SK-N-SH (cell line): Measurements from ENCODE around the gene ACSL1. TPM values are rescaled to one million over a fixed set of nuclear protein-coding genes. Genes with fewer than 3 reads are reported as not detected.

ENCODE experiments used
- CTCF ChIA-PET: fragments of 300-600, 350-600 bp; formaldehyde crosslinking; extraction: SDS; loops from one replicate; lab custom pipeline; 2021; lab: Yijun Ruan, JAX
- POLR2A ChIA-PET: fragments of 350-600 bp; sonication (Branson Sonifier 250); formaldehyde crosslinking; extraction: SDS; loops from one replicate; lab custom pipeline; 2020; ENCODE audit warnings: antibody characterized with exemption, inconsistent platforms; lab: Yijun Ruan, JAX
- DNase-seq: peaks from one replicate; pipeline ENCODE4 v3.0.0; 2012
- H2AFZ ChIP-seq: fragments of 200-600 bp; sonication (generic); 2 replicates; pipeline ENCODE4 v1.8.1; 2016; ENCODE audit warnings: antibody characterized with exemption, mild to moderate bottlenecking, low read depth
- H3F3A ChIP-seq: fragments of 200-600 bp; sonication (generic); replicated peaks from 2 replicates; pipeline ENCODE3; 2016; ENCODE audit warnings: antibody characterized with exemption, mild to moderate bottlenecking; ENCODE audit not compliant: insufficient read depth
- H3K27ac ChIP-seq, 2 experiments: fragments of 200-500 bp in 1 of 2; fragments of 200-600 bp in 1 of 2; sonication (Bioruptor generic) in 1 of 2; sonication (generic), shearing (Covaris generic) in 1 of 2; 2 replicates each; pipeline versions ENCODE4 v1.5.1 to v1.6.1; 2014 to 2016; ENCODE audit warnings: low read depth in 2 of 2, inconsistent platforms in 1 of 2, low read length in 1 of 2, mild to moderate bottlenecking in 1 of 2, mixed read lengths in 1 of 2
- H3K27me3 ChIP-seq: fragments of 200-600 bp; sonication (generic), shearing (Covaris generic); 2 replicates; pipeline ENCODE4 v1.6.1; 2016; ENCODE audit warnings: mixed run types; ENCODE audit not compliant: insufficient read depth
- H3K36me3 ChIP-seq, 2 experiments: fragments of 200-500 bp in 1 of 2; fragments of 200-600 bp in 1 of 2; sonication (Bioruptor generic) in 1 of 2; sonication (generic) in 1 of 2; replicated peaks in 1 of 2; 2 replicates each; pipeline versions ENCODE3 to v1.5.1; 2014 to 2016; ENCODE audit warnings: low read length in 1 of 2, mild to moderate bottlenecking in 1 of 2; ENCODE audit not compliant: insufficient read depth in 2 of 2, control insufficient read depth in 1 of 2
- H3K4me1 ChIP-seq, 2 experiments: fragments of 200-500 bp in 1 of 2; fragments of 200-600 bp in 1 of 2; sonication (Bioruptor generic) in 1 of 2; sonication (generic), shearing (Covaris generic) in 1 of 2; 2 replicates each; pipeline versions ENCODE4 v1.5.1 to v1.6.1; 2014 to 2016; ENCODE audit warnings: low read depth in 1 of 2, low read length in 1 of 2, mixed run types in 1 of 2; ENCODE audit not compliant: insufficient read depth in 2 of 2, control insufficient read depth in 1 of 2
- H3K4me2 ChIP-seq: fragments of 200-600 bp; sonication (generic), shearing (Covaris generic); 2 replicates; pipeline ENCODE4 v1.6.1; 2017; ENCODE audit warnings: mixed run types
- H3K4me3 ChIP-seq, 2 experiments: fragments of 200-500 bp in 1 of 2; fragments of 200-600 bp in 1 of 2; sonication (Bioruptor generic) in 1 of 2; sonication (generic), shearing (Covaris generic) in 1 of 2; 2 replicates each; pipeline versions ENCODE4 v1.5.1 to v1.8.1; 2014 to 2016; ENCODE audit warnings: low read depth in 2 of 2, inconsistent platforms in 1 of 2, low read length in 1 of 2, mild to moderate bottlenecking in 1 of 2, mixed read lengths in 1 of 2, moderate library complexity in 1 of 2
- H3K79me2 ChIP-seq: fragments of 200-600 bp; sonication (generic); 2 replicates; pipeline ENCODE4 v1.8.1; 2017; ENCODE audit warnings: mild to moderate bottlenecking; ENCODE audit not compliant: insufficient read depth
- H3K9ac ChIP-seq: fragments of 200-600 bp; sonication (generic); 2 replicates; pipeline ENCODE4 v1.6.1; 2017; ENCODE audit warnings: mixed run types
- H3K9me2 ChIP-seq: fragments of 200-600 bp; sonication (generic); 2 replicates; pipeline ENCODE4 v1.6.1; 2017; ENCODE audit warnings: mixed run types
- H3K9me3 ChIP-seq: fragments of 200-600 bp; sonication (generic); 2 replicates; pipeline ENCODE4 v1.6.1; 2017; ENCODE audit warnings: mixed run types, mild to moderate bottlenecking, moderate library complexity
- H4K20me1 ChIP-seq: fragments of 200-600 bp; sonication (generic); 2 replicates; pipeline ENCODE4 v1.6.1; 2017; ENCODE audit warnings: mild to moderate bottlenecking, mixed run types; ENCODE audit not compliant: insufficient read depth
- CHD2 ChIP-seq: fragments of 150-350 bp; IDR thresholded peaks from 2 replicates; pipeline ENCODE4 v1.6.1; 2018; ENCODE audit warnings: low read length; ENCODE audit not compliant: partially characterized antibody
- EP300 ChIP-seq, 2 experiments: IDR thresholded peaks; 2 replicates each; pipeline versions ENCODE4 v1.4.0 to v1.6.1; 2012; ENCODE audit warnings: borderline replicate concordance in 1 of 2, low read depth in 1 of 2, low read length in 1 of 2
- EZH2phosphoT487 ChIP-seq: fragments of 200-600 bp; sonication (generic); IDR thresholded peaks from 2 replicates; pipeline ENCODE4 v1.6.1; 2017; ENCODE audit warnings: low read depth, mixed run types, mild to moderate bottlenecking, antibody characterized with exemption, moderate library complexity, borderline replicate concordance
- FOSL2 ChIP-seq: IDR thresholded peaks from 2 replicates; pipeline ENCODE4 v1.4.0; 2012; ENCODE audit warnings: low read depth, mild to moderate bottlenecking, moderate library complexity, borderline replicate concordance
- FOXJ3 ChIP-seq: sonication (generic); formaldehyde crosslinking; IDR thresholded peaks from 2 replicates; pipeline ENCODE4 v1.5.1; 2020; ENCODE audit warnings: mild to moderate bottlenecking, missing genetic modification reagents
- FOXM1 ChIP-seq: IDR thresholded peaks from 2 replicates; pipeline ENCODE4 v1.4.0; 2012; ENCODE audit warnings: low read depth, mild to moderate bottlenecking
- GABPA ChIP-seq: IDR thresholded peaks from 2 replicates; pipeline ENCODE4 v1.4.0; 2012; ENCODE audit warnings: low read depth, mild to moderate bottlenecking
- GATA2 ChIP-seq: sonication (generic); formaldehyde crosslinking; IDR thresholded peaks from 2 replicates; pipeline ENCODE4 v1.5.0; 2020; ENCODE audit warnings: mild to moderate bottlenecking, missing genetic modification reagents
- JUND ChIP-seq: IDR thresholded peaks from 2 replicates; pipeline ENCODE4 v1.4.0; 2012
- MEF2A ChIP-seq: IDR thresholded peaks from 2 replicates; pipeline ENCODE4 v1.4.0; 2012; ENCODE audit warnings: low read depth, borderline replicate concordance
- MXI1 ChIP-seq: IDR thresholded peaks from 2 replicates; pipeline ENCODE4 v1.6.1; 2012; ENCODE audit warnings: mild to moderate bottlenecking, low read depth, low read length, improper control_type of control experiment
- NFIC ChIP-seq: IDR thresholded peaks from 2 replicates; pipeline ENCODE4 v1.4.0; 2012; ENCODE audit warnings: borderline replicate concordance
- NRF1 ChIP-seq: IDR thresholded peaks from 2 replicates; pipeline ENCODE4 v1.6.1; 2012; ENCODE audit warnings: low read depth, mild to moderate bottlenecking, low read length
- SIN3A ChIP-seq: IDR thresholded peaks from 2 replicates; pipeline ENCODE4 v1.6.1; 2012; ENCODE audit warnings: low read depth, mild to moderate bottlenecking, low read length, moderate library complexity, borderline replicate concordance
- TAF1 ChIP-seq: IDR thresholded peaks from 2 replicates; pipeline ENCODE4 v1.6.1; 2012; ENCODE audit warnings: low read depth, mild to moderate bottlenecking, low read length, moderate library complexity, borderline replicate concordance
- TCF12 ChIP-seq: IDR thresholded peaks from 2 replicates; pipeline ENCODE4 v1.4.0; 2012
- TEAD4 ChIP-seq: IDR thresholded peaks from 2 replicates; pipeline ENCODE4 v1.4.0; 2012; ENCODE audit warnings: mild to moderate bottlenecking, borderline replicate concordance; ENCODE audit not compliant: insufficient read depth
- YY1 ChIP-seq: IDR thresholded peaks from 2 replicates; pipeline ENCODE4 v1.4.0; 2012; ENCODE audit warnings: low read depth, mild to moderate bottlenecking
- WGBS: methylation state at CpG from one replicate; pipeline ENCODE4 v1.1.6; 2017; ENCODE audit warnings: low lambda C conversion rate; 5-methylcytosine and 5-hydroxymethylcytosine counted together
- polyA plus RNA-seq, 3 experiments: library from polyadenylated mRNA; depleted of rRNA; stranded (reverse); fragments of >200 nt; gene quantifications; 2 replicates each; pipeline ENCODE4 v1.2.3, GENCODE V29; 2012
- TF ChIP-seq, protein P1 (sequence below): fragments of 150-350 bp; IDR thresholded peaks from 2 replicates; pipeline ENCODE4 v1.6.1; 2017; ENCODE audit warnings: antibody characterized with exemption, low read length, low read depth, borderline replicate concordance
- TF ChIP-seq, protein P2 (sequence below): IDR thresholded peaks from 2 replicates; pipeline ENCODE4; 2012

ACSL1 gene
- polyA plus RNA-seq, 1 of the 3 experiments (the other 2 are of a cell fraction) = 7.9 TPM

DNA sequence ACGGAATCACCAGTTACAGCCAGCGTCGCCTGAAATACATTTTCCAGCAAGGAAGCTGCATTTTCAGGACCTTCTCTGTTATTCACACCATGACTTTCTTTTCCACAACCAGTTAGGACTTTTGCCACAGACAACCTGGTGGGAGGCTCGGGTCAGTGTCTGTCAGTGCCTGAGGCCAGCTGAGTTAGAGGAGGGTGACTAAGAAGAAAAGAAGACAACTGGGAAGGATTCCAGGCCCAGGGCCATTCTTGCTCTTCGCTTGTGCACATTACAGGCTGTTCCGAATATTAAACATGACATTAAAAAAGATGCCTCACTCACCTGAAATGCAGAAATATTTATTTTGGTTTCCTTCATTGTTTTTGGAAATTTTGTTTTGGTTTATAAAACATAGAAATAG, 70.5 kb downstream of the ACSL1 start:
- TF ChIP-seq, protein P1, sequence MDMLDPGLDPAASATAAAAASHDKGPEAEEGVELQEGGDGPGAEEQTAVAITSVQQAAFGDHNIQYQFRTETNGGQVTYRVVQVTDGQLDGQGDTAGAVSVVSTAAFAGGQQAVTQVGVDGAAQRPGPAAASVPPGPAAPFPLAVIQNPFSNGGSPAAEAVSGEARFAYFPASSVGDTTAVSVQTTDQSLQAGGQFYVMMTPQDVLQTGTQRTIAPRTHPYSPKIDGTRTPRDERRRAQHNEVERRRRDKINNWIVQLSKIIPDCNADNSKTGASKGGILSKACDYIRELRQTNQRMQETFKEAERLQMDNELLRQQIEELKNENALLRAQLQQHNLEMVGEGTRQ = no peak
- TF ChIP-seq FOSL2 (peak; percentile 51; the same call in 1 of the 2 replicates), FOXM1 (no peak), FOXJ3 (CRISPR knock-in tag) (no peak), GATA2 (CRISPR knock-in tag) (no peak), MXI1 (no peak), NFIC (peak; percentile 55; the same call in 1 of the 2 replicates), EZH2phosphoT487 (no peak), TAF1 (no peak), TCF12 (peak; percentile 63), EP300 (IDR thresholded peaks at IDR 0.05; ENCODE audit: borderline replicate concordance in 1 of 2, low read depth in 1 of 2, low read length in 1 of 2) (no peak; a peak in 1 of 4 replicates), JUND (peak; percentile 20; the same call in 1 of the 2 replicates), MEF2A (no peak), TEAD4 (no peak), GABPA (no peak), NRF1 (no peak), CHD2 (no peak), SIN3A (no peak), YY1 (no peak)
- TF ChIP-seq, protein P2, sequence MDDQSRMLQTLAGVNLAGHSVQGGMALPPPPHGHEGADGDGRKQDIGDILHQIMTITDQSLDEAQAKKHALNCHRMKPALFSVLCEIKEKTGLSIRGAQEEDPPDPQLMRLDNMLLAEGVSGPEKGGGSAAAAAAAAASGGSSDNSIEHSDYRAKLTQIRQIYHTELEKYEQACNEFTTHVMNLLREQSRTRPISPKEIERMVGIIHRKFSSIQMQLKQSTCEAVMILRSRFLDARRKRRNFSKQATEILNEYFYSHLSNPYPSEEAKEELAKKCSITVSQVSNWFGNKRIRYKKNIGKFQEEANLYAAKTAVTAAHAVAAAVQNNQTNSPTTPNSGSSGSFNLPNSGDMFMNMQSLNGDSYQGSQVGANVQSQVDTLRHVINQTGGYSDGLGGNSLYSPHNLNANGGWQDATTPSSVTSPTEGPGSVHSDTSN = peak; percentile 78
- WGBS = 56% methylated on average over 6 of the region's 6 CpGs
- no peak overlapping the region for H3K4me3 ChIP-seq
- ChIA-PET CTCF (interaction anchor here (1.3 to 2.5 kb wide), 2 partner anchors 9 to 228 kb away, joined by 3 to 11 read pairs; no protein-coding TSS in a partner anchor), POLR2A (no interaction called here)
- no peaks in the 10 kb centered on the region; a peak in 1 of 4 replicates for H3K4me1 ChIP-seq
- no peak overlapping the region for H3K9ac ChIP-seq
- peaks cover 11 to 15% of the 10 kb centered on the region in 2 experiments for H3K36me3 ChIP-seq
- H3K27ac ChIP-seq = no peak overlapping the region; a peak in 1 of 4 replicates
- no peak overlapping the region for H2AFZ ChIP-seq
- H3K9me3 ChIP-seq = no peaks in the 10 kb centered on the region
- no peaks in the 10 kb centered on the region for H3K79me2 ChIP-seq
- H3F3A ChIP-seq = peaks cover 9% of the 10 kb centered on the region
- no peaks in the 10 kb centered on the region for H4K20me1 ChIP-seq
- no peak overlapping the region for H3K4me2 ChIP-seq
- DNase-seq = no peak
- no peaks in the 10 kb centered on the region for H3K27me3 ChIP-seq
- H3K9me2 ChIP-seq = no peaks in the 10 kb centered on the region
